Panc1 (cell line): ENCODE measurements around the gene CNNM1.

ENCODE experiments used
- POLR2AphosphoS5 ChIP-seq: IDR thresholded peaks from 2 replicates; pipeline ENCODE4 v1.6.1; 2012; ENCODE audit warnings: mild to moderate bottlenecking, low read depth, low read length, moderate library complexity
- SIN3A ChIP-seq: IDR thresholded peaks from 2 replicates; pipeline ENCODE4 v1.6.1; 2012; ENCODE audit warnings: low read depth, mild to moderate bottlenecking, low read length, moderate library complexity, borderline replicate concordance; ENCODE audit not compliant: insufficient read depth
- TF ChIP-seq, protein P1 (sequence below): fragments of 450-650 bp; IDR thresholded peaks from 2 replicates; pipeline ENCODE4 v1.5.1; 2017; ENCODE audit warnings: mild to moderate bottlenecking
- TF ChIP-seq, protein P2 (sequence below), 2 experiments: IDR thresholded peaks; 2 replicates each; pipeline ENCODE4 v1.6.1; 2011 to 2012; ENCODE audit warnings: low read depth in 2 of 2, control low read depth in 1 of 2, low read length in 1 of 2, mild to moderate bottlenecking in 1 of 2, moderate library complexity in 1 of 2; ENCODE audit not compliant: insufficient read depth in 1 of 2

DNA sequence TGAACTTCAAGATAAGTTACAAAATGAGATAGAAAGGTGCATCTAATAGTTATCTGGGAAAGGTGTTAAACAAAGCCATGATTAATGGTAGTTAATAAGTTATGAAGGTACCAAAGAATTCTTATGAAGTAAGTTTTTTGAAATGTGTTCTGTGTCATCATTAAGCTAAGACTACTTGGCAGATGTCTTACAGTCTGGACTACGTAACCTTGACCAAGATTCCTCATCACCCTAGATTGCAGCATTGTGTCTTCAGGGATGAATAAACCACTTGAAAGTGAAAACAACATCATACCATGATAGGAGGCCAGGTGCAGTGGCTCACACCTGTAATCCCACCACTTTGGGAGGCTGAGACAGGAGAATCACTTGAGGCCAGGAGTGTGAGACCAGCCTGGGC is 53.0 kb downstream of the CNNM1 start:
- TF ChIP-seq, protein P1, sequence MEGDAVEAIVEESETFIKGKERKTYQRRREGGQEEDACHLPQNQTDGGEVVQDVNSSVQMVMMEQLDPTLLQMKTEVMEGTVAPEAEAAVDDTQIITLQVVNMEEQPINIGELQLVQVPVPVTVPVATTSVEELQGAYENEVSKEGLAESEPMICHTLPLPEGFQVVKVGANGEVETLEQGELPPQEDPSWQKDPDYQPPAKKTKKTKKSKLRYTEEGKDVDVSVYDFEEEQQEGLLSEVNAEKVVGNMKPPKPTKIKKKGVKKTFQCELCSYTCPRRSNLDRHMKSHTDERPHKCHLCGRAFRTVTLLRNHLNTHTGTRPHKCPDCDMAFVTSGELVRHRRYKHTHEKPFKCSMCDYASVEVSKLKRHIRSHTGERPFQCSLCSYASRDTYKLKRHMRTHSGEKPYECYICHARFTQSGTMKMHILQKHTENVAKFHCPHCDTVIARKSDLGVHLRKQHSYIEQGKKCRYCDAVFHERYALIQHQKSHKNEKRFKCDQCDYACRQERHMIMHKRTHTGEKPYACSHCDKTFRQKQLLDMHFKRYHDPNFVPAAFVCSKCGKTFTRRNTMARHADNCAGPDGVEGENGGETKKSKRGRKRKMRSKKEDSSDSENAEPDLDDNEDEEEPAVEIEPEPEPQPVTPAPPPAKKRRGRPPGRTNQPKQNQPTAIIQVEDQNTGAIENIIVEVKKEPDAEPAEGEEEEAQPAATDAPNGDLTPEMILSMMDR: no peak
- no peak for TF ChIP-seq SIN3A
- TF ChIP-seq POLR2AphosphoS5: no peak
- TF ChIP-seq, protein P2, sequence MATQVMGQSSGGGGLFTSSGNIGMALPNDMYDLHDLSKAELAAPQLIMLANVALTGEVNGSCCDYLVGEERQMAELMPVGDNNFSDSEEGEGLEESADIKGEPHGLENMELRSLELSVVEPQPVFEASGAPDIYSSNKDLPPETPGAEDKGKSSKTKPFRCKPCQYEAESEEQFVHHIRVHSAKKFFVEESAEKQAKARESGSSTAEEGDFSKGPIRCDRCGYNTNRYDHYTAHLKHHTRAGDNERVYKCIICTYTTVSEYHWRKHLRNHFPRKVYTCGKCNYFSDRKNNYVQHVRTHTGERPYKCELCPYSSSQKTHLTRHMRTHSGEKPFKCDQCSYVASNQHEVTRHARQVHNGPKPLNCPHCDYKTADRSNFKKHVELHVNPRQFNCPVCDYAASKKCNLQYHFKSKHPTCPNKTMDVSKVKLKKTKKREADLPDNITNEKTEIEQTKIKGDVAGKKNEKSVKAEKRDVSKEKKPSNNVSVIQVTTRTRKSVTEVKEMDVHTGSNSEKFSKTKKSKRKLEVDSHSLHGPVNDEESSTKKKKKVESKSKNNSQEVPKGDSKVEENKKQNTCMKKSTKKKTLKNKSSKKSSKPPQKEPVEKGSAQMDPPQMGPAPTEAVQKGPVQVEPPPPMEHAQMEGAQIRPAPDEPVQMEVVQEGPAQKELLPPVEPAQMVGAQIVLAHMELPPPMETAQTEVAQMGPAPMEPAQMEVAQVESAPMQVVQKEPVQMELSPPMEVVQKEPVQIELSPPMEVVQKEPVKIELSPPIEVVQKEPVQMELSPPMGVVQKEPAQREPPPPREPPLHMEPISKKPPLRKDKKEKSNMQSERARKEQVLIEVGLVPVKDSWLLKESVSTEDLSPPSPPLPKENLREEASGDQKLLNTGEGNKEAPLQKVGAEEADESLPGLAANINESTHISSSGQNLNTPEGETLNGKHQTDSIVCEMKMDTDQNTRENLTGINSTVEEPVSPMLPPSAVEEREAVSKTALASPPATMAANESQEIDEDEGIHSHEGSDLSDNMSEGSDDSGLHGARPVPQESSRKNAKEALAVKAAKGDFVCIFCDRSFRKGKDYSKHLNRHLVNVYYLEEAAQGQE (IDR thresholded peaks at IDR 0.05; ENCODE audit: insufficient read depth in 1 of 2, low read depth in 2 of 2, low read length in 1 of 2): no peak
